Testis (tissue), 2 donors: ENCODE results near the gene GALR2.

Experiments
- CTCF ChIP-seq, 3 experiments: fragments of 450-650 bp in 2 of 3; fragments of 200-600 bp in 1 of 3; sonication (generic) in 1 of 3; IDR thresholded peaks; one replicate each; pipeline ENCODE4 v1.5.1; 2016 to 2019; ENCODE audit warnings: antibody characterized with exemption in 3 of 3, mild to moderate bottlenecking in 2 of 3, moderate library complexity in 1 of 3
- POLR2A ChIP-seq: fragments of 450-650 bp; IDR thresholded peaks from one replicate; pipeline ENCODE4 v1.6.1; 2017; ENCODE audit warnings: antibody characterized with exemption, mild to moderate bottlenecking, moderate library complexity

- no peak for TF ChIP-seq CTCF (IDR thresholded peaks at IDR 0.05)
- TF ChIP-seq POLR2A = no peak
Observed at GRCh38 chr17:76090517-76091129, 16.0 kb downstream of the GALR2 start.
